ENCODE data around the gene RECQL. TPM values are rescaled to one million over a fixed set of nuclear protein-coding genes. Genes with fewer than 3 reads are reported as not detected.

Gene RECQL
- total and polyA plus RNA-seq, 2 of the 8 experiments (the other 6 are each of a cell fraction or from before 2014, with no cell fraction given): 8.1 to 40.3 TPM

DNA sequence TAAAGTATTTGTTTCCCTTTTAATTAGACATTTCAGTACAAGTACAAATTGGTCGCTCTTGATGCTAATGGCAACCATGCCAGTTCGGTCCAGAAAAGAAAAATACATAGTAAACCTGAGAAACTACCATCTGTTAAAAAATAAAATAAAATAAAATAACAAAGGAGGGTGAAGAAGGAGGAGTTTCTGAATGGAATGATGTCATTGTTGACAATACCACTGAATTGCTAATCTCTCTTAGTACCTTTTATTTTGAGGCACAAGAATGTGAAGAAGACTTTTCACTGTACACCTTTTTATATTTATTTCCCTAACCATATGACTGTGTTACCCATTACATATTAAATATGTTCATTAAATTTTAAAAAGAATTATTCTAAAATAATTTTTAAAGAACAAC, 44.1 kb upstream of the RECQL start (continued):
- TF ChIP-seq CHD7 (IDR thresholded peaks at IDR 0.05; ENCODE audit: insufficient replicate concordance, low read length) (no peak), TAF1 (IDR thresholded peaks at IDR 0.05; ENCODE audit: low read depth, low read length) (no peak), KDM1A (IDR thresholded peaks at IDR 0.05; ENCODE audit: borderline replicate concordance, low read length) (no peak), CHD2 (IDR thresholded peaks at IDR 0.05; ENCODE audit: low read length) (no peak), EZH2 (IDR thresholded peaks at IDR 0.05; ENCODE audit: low read depth, low read length, severe bottlenecking) (no peak), RXRA (IDR thresholded peaks at IDR 0.05; ENCODE audit: insufficient read depth, low read depth, low read length) (no peak), SAP30 (IDR thresholded peaks at IDR 0.05; ENCODE audit: insufficient read depth, insufficient replicate concordance, low read length) (no peak), TBP (IDR thresholded peaks at IDR 0.05; ENCODE audit: low read depth, low read length) (no peak)
- TF ChIP-seq, protein P1, sequence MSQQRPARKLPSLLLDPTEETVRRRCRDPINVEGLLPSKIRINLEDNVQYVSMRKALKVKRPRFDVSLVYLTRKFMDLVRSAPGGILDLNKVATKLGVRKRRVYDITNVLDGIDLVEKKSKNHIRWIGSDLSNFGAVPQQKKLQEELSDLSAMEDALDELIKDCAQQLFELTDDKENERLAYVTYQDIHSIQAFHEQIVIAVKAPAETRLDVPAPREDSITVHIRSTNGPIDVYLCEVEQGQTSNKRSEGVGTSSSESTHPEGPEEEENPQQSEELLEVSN (IDR thresholded peaks at IDR 0.05): no peak
- TF ChIP-seq, protein P2, sequence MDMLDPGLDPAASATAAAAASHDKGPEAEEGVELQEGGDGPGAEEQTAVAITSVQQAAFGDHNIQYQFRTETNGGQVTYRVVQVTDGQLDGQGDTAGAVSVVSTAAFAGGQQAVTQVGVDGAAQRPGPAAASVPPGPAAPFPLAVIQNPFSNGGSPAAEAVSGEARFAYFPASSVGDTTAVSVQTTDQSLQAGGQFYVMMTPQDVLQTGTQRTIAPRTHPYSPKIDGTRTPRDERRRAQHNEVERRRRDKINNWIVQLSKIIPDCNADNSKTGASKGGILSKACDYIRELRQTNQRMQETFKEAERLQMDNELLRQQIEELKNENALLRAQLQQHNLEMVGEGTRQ (IDR thresholded peaks at IDR 0.05; ENCODE audit: low read length): no peak

Data from H1 (cell line).